Neural progenitor cell (in vitro differentiated cells): Measurements from ENCODE around the gene DMKN.

Source experiments
- CTCF ChIP-seq: fragments of 200-600 bp; sonication (generic); IDR thresholded peaks from 2 replicates; pipeline ENCODE4 v1.5.1; 2017; ENCODE audit warnings: antibody characterized with exemption, mild to moderate bottlenecking
- EZH2 ChIP-seq: fragments of 200-600 bp; sonication (generic); IDR thresholded peaks from 2 replicates; pipeline ENCODE4 v1.6.1; 2017; ENCODE audit warnings: antibody characterized with exemption, mild to moderate bottlenecking, moderate library complexity

DNA sequence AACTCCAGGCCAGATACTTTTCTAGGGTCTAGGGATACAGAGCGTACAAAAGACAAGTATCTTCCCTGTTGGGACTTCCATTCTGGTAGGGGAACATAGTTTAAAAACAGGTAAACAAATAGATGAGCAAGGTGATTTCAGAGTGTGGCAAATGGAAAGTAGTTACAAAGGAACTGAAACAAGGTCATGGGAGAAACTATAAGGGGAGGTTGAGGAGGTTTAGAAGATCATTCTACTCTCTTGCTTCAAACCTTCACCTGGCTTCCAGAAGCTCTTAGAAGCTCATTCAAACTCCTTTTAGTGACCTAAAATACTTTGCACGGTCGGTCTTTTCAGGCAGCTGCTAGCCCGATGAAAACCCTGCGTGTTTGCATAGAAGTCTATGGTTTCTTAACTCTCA is 56.3 kb downstream of the DMKN start:
- no peak for TF ChIP-seq CTCF
- no peak for TF ChIP-seq EZH2
